Endodermal cell (in vitro differentiated cells): ENCODE results near the gene ST7. TPM values are rescaled to one million over a fixed set of nuclear protein-coding genes. Genes with fewer than 3 reads are reported as not detected.

ENCODE experiments used
- DNase-seq: peaks from one replicate; pipeline ENCODE4 v3.0.0-alpha.2; 2017
- H3K27ac ChIP-seq: 2 replicates; pipeline ENCODE4 v1.5.1; 2013; ENCODE audit warnings: mild to moderate bottlenecking, low read depth, low read length, moderate library complexity
- H3K27me3 ChIP-seq: 2 replicates; pipeline ENCODE4 v1.6.1; 2013; ENCODE audit warnings: mild to moderate bottlenecking, low read length, moderate library complexity; ENCODE audit not compliant: insufficient read depth, control insufficient read depth, poor library complexity, severe bottlenecking
- H3K36me3 ChIP-seq: 2 replicates; pipeline ENCODE4 v1.7.0; 2013; ENCODE audit warnings: mild to moderate bottlenecking, low read length, moderate library complexity; ENCODE audit not compliant: control insufficient read depth, insufficient read depth
- H3K4me1 ChIP-seq: one replicate; pipeline ENCODE4 v1.7.0; 2013; ENCODE audit warnings: low read length; ENCODE audit not compliant: control insufficient read depth, insufficient read depth
- H3K4me3 ChIP-seq: 2 replicates; pipeline ENCODE4 v1.5.1; 2013; ENCODE audit warnings: mild to moderate bottlenecking, low read length, moderate library complexity
- H3K9ac ChIP-seq: 2 replicates; pipeline ENCODE4 v1.6.1; 2013; ENCODE audit warnings: mild to moderate bottlenecking, low read length, moderate library complexity; ENCODE audit not compliant: poor library complexity, severe bottlenecking; ENCODE audit errors: extremely low read depth
- H3K9me3 ChIP-seq: 2 replicates; pipeline ENCODE4 v1.6.1; 2013; ENCODE audit warnings: mild to moderate bottlenecking, low read length, moderate library complexity; ENCODE audit not compliant: control insufficient read depth
- H3K27ac Mint-ChIP-seq: 2 replicates; pipeline ENCODE4 v1.8.0; 2020; ENCODE audit warnings: mixed read lengths
- H3K27me3 Mint-ChIP-seq: 2 replicates; pipeline ENCODE4 v1.8.0; 2021; ENCODE audit warnings: mild to moderate bottlenecking, mixed read lengths; ENCODE audit not compliant: insufficient read depth
- H3K36me3 Mint-ChIP-seq: 2 replicates; pipeline ENCODE4 v1.8.0; 2020; ENCODE audit warnings: low read depth, mixed read lengths
- H3K4me1 Mint-ChIP-seq: 2 replicates; pipeline ENCODE4 v1.8.0; 2020; ENCODE audit warnings: mixed read lengths
- H3K4me3 Mint-ChIP-seq: 2 replicates; pipeline ENCODE4 v1.8.0; 2020; ENCODE audit warnings: mild to moderate bottlenecking, moderate library complexity, mixed read lengths
- H3K9me3 Mint-ChIP-seq: 2 replicates; pipeline ENCODE4 v1.8.0; 2020; ENCODE audit warnings: mild to moderate bottlenecking, mixed read lengths
- WGBS, 2 experiments: methylation state at CpG; one replicate each; pipeline versions ENCODE4 v1.1.5 to v1.1.7; 2013; ENCODE audit warnings: missing lambda C conversion rate in 2 of 2, mixed read lengths in 1 of 2; ENCODE audit not compliant: insufficient coverage in 1 of 2, insufficient read length in 1 of 2; 5-methylcytosine and 5-hydroxymethylcytosine counted together
- total RNA-seq, 2 donors: library from RNA; stranded (reverse); fragmentation: NEBNext Ultra II Directional in 1 of 2; extraction: Animal tissue kit (Norgen Biotek cat#: 25700) in 1 of 2; gene quantifications; 2 replicates in 1 of 2; 3 replicates in 1 of 2; pipeline ENCODE4 v1.2.1, GENCODE V29; 2021
- TF ChIP-seq, protein P1 (sequence below): fragments of 200-600 bp; sonication (generic); conservative IDR thresholded peaks from 2 replicates; pipeline ENCODE4 v1.5.0; 2021; ENCODE audit warnings: antibody characterized with exemption, mild to moderate bottlenecking

Gene ST7
- total RNA-seq, 2 donors from 2014 or later: 6.4 to 8.9 TPM

DNA sequence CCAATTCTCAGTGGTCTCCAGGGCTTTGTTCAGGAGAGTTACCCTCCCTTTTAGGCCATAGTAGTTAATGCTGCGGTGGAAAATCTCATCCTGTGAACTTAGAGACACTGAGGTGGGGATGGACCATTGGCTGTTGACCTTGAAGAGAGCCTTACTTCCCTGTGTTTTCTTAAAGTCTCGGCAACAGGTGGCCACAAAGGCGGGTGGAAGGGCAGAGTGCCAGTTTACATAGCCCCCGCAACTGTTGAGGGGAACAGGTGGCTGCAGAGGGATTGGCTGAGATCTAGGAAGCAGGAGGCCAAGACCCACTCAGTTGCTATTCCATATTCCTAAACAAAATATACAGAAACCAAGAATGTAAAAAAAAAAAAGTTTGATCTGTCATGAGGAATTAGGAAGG lies 160.6 kb downstream of the ST7 start:
- no peaks in the 10 kb centered on the region for H3K4me1 ChIP-seq
- no peaks in the 10 kb centered on the region for H3K36me3 ChIP-seq
- no peak for DNase-seq
- H3K27me3 ChIP-seq: peaks cover 65% of the 10 kb centered on the region
- 86 to 92% methylated on average over 3 to 4 of the region's 4 CpGs for WGBS, 2 experiments
- TF ChIP-seq, protein P1, sequence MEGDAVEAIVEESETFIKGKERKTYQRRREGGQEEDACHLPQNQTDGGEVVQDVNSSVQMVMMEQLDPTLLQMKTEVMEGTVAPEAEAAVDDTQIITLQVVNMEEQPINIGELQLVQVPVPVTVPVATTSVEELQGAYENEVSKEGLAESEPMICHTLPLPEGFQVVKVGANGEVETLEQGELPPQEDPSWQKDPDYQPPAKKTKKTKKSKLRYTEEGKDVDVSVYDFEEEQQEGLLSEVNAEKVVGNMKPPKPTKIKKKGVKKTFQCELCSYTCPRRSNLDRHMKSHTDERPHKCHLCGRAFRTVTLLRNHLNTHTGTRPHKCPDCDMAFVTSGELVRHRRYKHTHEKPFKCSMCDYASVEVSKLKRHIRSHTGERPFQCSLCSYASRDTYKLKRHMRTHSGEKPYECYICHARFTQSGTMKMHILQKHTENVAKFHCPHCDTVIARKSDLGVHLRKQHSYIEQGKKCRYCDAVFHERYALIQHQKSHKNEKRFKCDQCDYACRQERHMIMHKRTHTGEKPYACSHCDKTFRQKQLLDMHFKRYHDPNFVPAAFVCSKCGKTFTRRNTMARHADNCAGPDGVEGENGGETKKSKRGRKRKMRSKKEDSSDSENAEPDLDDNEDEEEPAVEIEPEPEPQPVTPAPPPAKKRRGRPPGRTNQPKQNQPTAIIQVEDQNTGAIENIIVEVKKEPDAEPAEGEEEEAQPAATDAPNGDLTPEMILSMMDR: no peak
- peaks cover 3% of the 10 kb centered on the region for H3K9me3 Mint-ChIP-seq
- H3K4me1 Mint-ChIP-seq: peaks cover 13% of the 10 kb centered on the region
- no peak overlapping the region for H3K27ac Mint-ChIP-seq
- H3K36me3 Mint-ChIP-seq: no peaks in the 10 kb centered on the region
- H3K27ac ChIP-seq: no peak overlapping the region
- no peak overlapping the region for H3K9ac ChIP-seq
- no peak overlapping the region for H3K4me3 ChIP-seq
- no peaks in the 10 kb centered on the region for H3K9me3 ChIP-seq
- H3K4me3 Mint-ChIP-seq: no peak overlapping the region
- H3K27me3 Mint-ChIP-seq: peaks cover 26% of the 10 kb centered on the region

DNA sequence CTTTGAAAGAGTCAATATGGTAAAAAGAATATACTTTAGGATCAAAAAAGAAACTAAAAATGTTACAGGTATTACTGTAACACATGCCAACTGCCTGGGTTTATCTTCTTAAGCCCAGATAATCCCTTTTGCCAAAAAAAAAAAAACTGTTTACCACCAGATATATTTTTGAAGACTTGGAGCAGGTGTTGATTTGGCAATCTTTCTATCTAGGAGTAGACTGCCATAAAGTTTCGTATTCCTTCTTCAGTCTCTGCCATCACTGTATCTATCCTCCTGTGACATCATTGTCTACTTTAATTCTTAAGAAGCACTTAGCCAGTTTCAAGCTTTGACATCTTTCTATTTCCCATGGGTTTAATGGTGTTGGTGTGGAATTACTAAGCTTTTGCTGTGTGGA lies 161.0 kb downstream of the ST7 start:
- Histone ChIP-seq H3K9ac (no peak overlapping the region), H3K27me3 (peaks cover 67% of the 10 kb centered on the region), H3K4me3 (no peak overlapping the region), H3K36me3 (no peaks in the 10 kb centered on the region), H3K9me3 (no peaks in the 10 kb centered on the region), H3K4me1 (no peaks in the 10 kb centered on the region), H3K27ac (no peak overlapping the region)
- Mint-ChIP-seq H3K36me3 (no peaks in the 10 kb centered on the region), H3K4me1 (peaks cover 14% of the 10 kb centered on the region), H3K4me3 (no peak overlapping the region), H3K27me3 (peaks cover 26% of the 10 kb centered on the region), H3K9me3 (no peaks in the 10 kb centered on the region), H3K27ac (no peak overlapping the region)
- TF ChIP-seq, protein P1: no peak
- 96% methylated on average over 1 of the region's 1 CpG; no CpG with 5 or more reads in 1 of the 2 experiments for WGBS, 2 experiments
- DNase-seq: no peak

DNA sequence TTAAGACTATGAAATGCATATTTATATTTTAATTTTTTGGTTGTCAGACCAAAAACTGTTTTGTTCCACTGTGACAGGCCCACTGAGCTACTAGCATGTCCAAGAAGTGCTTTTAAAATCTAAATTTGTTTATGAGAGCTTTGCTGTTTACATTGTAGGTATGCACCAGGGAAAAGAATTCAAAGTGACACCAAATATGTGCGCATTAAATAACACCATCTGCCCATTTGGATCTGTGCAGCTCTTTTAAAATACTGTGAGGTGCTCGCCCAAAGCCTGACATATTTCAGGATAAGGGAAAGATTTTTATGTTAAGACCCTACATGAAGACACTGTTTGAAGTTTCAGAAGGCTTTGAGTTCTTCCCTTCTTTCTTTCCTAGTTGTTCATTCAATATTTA lies 162.9 kb downstream of the ST7 start:
- Mint-ChIP-seq H3K27ac (no peak overlapping the region), H3K36me3 (no peaks in the 10 kb centered on the region), H3K4me1 (peaks cover 11% of the 10 kb centered on the region), H3K9me3 (no peaks in the 10 kb centered on the region), H3K4me3 (no peak overlapping the region), H3K27me3 (peaks cover 26% of the 10 kb centered on the region)
- H3K4me3 ChIP-seq: no peak overlapping the region
- TF ChIP-seq, protein P1: no peak
- no peaks in the 10 kb centered on the region for H3K9me3 ChIP-seq
- H3K4me1 ChIP-seq: no peaks in the 10 kb centered on the region
- no peaks in the 10 kb centered on the region for H3K36me3 ChIP-seq
- no peak for DNase-seq
- peaks cover 66% of the 10 kb centered on the region for H3K27me3 ChIP-seq
- 78 to 93% methylated on average over 2 of the region's 2 CpGs for WGBS, 2 experiments
- no peak overlapping the region for H3K9ac ChIP-seq
- H3K27ac ChIP-seq: no peak overlapping the region
